Inferior parietal cortex (tissue), 1 donor: ENCODE measurements around the gene POLQ.
"Not testable (repeated sequence)": the region's sequence is repeated elsewhere in the genome, so short reads cannot be mapped to it uniquely, and the experiment has no call there.

Experiments used
- DNase-seq: peaks from one replicate; pipeline ENCODE4 v3.0.0-alpha.2; 2016; ENCODE audit errors: extremely low spot score

The POLQ gene

DNA sequence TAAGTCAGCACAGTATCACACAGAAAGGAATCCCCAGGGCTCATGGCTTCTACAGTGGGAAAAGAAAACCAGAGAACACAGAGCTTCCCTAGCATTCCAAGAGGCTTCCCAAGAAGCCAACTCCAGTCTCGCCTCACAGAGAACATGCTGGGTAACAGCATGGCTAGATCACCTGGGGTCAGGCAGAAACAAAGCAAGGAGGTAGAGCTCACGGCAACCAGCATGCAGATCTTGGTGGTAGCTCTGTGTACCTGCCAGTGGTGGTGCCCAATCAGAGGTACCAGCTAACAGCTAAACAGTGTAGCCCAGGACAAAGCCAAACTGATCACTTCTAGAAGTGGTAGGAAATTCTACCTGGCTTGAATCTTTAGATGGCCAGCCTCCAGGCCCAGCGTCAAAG lies 31.3 kb downstream of the POLQ start:
- DNase-seq: no peak

DNA sequence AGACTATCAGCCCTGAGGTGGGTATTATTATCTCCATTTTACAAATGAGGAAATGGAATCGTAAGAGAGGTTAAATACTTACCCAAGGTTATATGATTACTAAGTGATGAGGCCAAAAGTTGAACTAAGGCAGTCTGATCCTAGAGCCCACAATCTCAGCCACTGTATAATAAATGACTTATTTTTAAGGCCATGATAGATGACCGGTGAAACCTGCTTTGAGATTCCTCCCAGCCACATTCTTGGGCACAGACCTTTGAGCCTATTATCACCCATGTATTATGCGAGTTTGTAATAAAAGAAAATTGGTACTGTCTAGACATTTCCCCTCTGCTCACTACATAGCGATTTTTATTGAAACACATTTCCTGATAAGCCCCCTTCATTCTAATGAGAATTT lies 37.4 kb downstream of the POLQ start:
- no peak for DNase-seq

DNA sequence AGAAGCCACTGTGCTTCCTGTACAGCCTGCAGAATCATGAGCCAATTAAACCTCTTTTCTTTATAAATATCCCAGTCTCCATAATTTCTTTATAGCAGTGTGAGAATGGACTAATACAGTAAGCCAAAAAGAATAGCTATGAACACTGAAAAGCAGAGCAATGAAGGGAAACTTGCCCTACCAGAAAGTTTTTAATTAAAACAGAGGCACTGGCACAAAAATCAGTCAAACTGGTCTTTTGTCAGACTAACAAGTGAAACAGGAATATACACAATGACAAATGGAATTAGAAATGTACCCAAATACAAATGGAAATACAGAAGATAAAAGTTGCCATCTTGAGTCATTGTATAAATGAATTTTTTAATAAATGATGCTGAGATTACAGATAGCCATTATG lies 40.5 kb downstream of the POLQ start:
- DNase-seq: no peak

DNA sequence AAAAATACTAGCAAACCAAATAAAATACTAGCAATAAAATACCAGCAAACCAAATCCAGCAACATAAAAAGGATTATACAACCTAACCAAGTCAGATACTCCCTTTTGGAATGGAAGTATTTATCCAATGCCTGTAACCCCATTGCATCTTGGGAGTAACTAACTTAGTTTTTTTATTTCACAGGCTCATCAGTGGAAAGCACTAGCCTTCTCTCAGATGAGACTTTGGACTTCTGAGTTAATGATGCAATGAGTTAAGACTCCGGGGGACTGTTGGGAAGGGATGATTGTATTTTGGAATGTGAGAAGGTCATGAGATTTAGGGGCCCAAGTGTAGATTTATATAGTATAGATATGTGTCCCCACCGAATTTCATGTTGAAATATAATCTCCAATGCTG lies 41.2 kb downstream of the POLQ start:
- DNase-seq: no peak

DNA sequence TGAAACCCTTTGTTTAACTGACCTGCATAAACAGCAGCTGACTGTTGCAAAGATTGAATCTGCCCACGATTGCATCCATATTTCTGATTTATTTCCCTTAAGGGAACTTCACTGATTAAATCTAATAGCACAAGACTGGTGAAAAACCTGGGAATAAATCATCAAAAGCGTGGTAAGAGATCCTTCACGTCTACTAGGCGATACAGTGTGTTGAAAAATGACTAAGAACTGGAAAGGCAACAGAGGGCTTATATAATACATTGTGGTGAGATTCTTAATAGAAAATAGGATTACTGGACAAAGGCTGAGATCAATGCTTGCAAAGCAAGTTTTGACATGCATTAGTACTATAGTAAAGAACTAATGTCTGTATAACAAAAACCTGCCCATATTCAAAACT lies 49.0 kb downstream of the POLQ start:
- DNase-seq: no peak

DNA sequence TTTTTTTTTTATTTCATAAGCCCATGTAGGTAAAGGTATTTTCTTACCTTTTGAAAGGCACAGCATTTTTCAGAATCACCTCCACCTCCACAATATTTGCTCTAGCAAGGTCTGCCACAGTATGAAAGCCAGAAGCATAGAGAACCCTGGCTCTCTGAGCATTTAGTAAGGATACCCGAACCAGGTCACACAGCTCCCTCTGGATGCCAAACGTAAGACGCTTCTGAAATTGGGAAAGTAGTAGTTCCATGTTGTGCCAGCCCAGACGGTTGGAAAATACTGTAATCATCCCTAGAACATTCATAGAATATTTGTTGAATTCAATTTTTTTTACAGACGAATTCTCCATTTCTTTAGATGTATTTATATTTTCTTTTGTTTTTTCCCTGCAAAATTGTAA lies 52.4 kb downstream of the POLQ start:
- DNase-seq: no peak

DNA sequence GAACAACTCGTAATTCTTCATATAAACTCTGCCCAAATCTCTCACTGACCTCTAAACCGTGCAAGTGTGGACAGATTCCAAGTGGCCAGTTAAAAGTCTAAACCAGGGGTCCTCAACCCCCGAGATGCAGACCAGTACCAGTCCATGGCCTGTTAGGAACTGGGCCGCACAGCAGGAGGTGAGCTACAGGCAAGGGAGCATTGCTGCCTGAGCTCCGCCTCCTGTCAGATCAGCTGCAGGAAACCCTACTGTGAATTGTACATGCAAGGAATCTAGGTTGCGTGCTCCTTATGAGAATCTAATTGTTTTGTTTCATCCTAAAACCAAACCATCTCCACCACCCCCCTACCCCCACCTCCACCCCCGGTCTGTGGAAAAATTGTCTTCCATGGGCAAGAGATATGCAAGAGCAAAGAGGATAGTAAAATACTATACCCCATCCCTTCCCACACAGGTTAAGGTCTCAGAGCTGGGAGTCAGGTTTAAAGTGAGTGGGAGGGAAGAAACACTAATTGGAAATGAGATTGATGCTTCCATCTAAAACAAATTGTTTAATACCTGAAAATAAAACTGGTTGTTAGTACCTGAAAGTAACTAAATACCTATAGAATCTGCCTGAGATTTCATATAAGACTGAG lies 54.0 kb downstream of the POLQ start:
- no peak for DNase-seq

DNA sequence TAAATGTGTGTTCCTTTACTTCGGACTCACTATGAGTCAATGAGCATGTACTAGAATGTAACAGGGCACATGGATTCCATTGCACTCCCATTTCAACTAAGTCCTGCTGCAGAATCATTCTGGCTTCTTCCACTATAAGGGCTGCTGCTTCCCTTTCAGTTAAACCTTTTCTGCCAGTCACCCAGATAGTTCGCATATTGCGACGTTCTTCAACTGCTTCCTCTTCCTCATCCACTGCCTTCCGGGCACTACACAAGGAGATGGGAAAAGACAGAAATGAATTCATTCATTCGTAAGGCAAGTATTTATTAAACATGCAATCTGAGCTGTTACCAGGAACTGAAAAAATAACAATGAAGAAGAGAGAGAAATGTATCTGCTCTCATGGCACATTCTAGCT lies 55.6 kb downstream of the POLQ start:
- no peak for DNase-seq

DNA sequence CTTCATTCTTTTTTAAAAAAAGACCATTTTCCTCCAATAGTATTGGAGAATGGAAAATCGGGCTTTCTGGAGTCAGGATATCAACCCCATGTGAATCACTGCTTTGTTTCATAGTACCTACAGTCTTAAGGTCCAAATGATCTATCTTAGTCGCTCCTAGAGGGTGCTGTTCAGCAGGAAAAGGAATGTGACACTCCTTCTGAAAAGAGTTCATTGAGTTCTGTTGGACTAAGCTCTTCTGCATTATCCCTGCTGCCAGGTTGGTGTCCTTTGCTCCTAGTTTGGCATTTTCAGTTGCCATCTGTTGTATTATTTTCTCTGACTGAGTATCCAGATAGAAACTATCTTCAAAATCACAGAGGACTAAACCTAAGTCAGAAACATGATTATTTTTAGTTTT lies 57.2 kb downstream of the POLQ start:
- DNase-seq: no peak

DNA sequence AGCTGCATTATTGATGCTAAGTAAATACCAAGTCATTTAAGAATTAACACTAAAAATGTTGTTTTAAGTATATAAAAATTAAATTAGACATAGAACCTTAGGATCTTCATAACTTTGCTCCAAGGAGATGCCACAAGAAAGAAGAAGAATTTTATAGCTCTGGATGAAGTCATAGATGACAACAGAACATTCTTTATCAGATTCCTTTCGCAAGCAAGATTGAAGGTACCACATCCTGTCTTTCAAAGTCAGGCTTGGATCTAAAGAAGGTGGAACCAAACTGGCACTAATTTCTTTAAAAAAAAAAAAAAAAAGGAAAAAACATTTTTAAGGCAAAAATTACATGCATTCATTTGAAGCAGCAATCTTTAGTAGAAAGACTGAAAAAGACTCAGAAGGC lies 62.5 kb downstream of the POLQ start:
- no peak for DNase-seq

DNA sequence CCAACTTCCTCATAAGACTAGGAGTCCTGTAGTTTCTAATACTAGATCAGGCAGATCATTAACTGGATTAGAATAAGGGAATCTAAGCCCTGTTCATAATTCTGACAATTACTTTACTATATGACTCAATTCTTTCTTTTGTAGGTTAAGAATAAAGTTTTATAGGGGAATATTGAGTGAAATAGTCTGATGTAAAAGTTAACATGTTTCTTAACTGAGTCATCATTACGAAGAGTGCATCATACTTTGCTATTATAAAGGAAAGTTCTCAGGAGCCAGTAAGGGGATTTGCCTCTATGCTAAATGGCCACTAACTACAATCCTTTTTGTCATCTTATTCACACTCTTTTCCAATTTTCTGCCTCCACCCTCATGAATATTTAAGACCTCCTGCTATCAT lies 63.1 kb downstream of the POLQ start:
- no peak for DNase-seq

DNA sequence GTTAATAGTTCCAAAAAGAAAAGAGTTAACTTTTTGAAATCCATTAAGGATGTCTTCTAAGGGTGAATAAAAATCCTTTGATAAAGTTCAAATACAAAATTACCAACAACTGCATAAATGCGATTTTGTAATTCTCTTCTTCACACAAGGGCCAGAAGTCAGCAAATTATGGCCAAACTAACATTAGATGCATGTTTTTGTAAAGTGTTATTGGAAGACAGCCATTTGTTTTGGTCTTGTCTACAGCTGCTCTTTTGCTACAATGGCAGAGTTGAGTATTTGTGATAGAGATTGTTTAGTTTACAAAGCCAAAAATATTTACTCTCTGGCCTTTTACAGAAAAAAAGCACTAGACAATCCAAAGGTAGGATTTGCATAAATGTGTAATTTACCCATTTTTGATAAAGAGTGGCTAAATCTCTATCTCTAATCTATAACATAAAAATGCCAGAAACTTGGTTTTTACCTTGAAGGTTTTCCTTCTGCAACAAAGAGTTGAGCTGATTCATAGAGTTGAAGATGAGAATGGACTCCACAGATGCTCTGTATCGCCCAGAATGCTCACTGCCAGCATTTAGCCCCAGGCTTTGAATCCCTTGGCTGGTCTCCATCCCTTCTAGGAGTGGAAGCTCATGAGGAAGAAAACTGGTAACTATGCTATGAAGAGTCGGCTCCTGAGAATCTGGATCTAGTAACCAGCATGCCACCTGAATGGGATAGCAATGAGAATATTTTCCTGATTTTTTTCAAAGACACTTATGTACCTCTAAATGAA lies 64.5 kb downstream of the POLQ start:
- no peak for DNase-seq

DNA sequence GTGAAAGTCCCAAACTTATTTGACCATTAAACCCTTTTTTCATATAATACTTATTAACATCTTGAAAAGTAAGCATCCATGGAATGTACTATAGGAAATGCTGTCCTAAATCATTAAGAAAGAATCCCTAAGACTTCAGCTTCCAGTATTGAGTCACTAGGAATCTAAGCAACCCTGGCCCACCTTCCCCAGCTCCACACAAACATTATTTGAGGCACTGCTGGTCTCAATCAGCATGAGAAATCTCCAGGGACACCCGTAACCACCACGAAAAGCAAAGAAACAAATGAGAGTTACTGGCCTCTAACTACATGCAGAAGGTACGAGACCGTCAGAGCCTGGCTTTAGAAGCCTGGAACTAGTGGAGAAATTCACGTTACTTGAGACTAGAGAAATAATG lies 68.2 kb downstream of the POLQ start:
- no peak for DNase-seq

DNA sequence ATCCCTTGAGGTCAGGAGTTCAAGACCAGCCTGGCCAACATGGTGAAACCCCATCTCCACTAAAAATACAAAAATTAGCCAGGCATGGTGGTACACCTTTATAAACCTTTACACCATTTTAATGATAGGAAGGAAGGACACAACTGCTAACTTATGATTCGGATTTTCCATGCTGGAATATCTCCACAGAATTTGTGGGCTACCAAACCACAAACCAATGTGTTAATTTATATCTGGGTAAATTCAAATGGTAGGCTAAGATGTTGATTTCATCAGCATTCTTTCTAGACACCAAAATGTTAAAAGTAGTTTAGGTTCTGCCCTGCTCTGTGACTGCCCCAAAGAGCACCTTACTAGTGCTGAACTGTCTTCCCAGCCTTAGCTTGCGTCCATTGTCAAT lies 72.8 kb downstream of the POLQ start:
- DNase-seq: no peak

DNA sequence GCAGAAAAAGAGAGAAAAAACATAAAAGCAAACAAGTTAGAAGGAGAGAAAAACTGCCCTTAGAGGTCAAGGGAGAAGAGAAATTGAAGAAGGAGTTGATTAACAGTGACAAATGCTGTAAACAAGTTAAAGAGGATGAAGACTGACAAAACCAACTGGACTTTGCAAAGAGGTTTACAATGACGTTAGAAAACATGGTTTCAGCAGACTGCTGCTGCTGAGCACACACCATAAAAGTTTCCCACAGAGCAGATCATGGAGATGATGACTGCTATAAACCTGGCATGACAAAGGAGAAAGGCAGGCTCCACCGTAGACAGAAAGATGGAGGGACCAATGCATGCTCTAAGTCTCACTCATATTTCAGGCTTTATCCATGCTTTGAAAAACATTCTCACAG lies 78.7 kb downstream of the POLQ start:
- DNase-seq: no peak

DNA sequence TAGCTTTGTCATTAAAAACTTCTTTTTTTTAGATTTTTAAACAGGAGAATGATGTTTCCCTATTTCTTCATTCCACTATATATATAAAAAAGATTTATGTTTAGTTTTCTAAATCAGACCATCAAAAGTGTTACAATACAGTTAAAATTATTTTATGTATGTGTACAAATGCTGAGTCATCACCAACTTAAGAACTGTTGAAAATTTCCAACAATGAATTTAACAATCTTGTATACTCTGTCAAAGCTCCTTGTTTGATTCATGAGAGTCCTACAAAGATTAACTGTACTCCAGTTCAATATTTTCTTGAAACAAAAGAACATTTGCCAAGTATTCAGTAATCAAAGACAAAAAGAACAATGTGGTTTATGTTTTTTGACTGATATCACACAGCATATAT lies 82.0 kb downstream of the POLQ start:
- DNase-seq: no peak

DNA sequence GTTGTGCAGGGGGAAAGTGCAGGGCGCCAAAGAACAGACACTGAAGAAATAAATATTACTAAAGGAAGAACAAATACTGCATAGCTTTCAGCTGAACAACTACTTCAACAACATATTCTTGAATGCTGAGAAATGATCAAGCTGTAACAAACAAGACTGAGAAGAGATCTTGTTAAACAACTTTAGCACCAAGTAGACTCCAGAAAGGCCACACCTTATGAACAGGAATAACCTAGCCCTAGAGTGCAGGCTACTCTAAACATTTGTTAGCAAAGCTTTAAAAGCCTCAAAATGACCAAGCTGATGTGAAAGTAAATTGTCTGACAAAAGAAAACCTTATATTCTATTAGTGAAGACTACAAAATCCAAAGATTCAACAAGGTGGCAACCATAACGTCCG lies 83.2 kb downstream of the POLQ start:
- no peak for DNase-seq

DNA sequence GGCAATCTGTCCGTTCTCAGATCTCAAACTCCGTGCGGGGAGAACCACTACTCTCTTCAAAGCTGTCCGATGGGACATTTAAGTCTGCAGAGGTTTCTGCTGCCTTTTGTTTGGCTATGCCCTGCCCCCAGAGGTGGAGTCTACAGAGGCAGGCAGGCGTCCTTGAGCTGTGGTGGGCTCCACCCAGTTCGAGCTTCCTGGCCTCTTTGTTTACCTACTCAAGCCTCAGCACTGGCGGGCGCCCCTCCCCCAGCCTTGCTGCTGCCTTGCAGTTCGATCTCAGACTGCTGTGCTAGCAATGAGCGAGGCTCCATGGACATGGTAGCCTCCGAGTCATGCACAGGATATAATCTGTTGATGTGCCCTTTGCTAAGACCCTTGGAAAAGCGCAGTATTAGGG lies 94.0 kb downstream of the POLQ start:
- DNase-seq: not testable (repeated sequence)

DNA sequence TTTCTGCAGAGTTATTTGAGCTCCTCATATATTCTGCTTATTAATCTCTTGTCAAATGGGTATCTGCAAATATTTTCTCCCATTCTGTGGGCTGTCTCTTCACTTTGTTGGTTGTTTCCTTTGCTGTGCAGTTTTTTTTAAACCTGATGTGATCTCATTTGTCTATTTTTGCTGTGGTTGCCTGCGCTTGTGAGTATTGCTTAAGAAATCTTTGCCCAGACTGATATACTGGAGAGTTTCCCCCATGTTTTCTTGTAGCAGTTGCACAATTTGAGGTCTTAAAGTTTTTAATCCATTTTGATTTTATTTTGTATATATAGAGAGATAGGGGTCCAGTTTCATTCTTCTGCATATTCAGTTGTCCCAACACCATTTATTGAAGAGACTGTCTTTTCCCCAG lies 102.3 kb downstream of the POLQ start:
- no peak for DNase-seq

DNA sequence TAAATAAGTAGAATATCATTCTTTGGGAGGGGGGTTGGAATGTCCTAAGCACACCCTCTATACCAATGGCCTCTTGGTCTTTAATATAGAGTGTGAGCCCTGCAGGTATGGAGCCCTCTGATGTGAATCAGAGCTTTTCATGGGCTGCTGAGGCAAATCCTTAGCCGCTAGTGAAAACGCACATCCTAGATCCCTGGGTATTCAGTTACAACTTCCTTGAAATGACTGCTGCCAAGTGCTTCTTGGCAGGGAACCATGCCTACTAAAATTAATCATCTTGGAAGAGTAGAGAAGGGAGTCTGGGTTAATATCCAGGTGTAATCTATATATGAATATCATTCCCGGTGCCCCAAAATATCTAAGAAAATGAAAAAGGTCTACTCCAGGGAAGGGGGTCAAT lies 109.1 kb downstream of the POLQ start:
- no peak for DNase-seq

DNA sequence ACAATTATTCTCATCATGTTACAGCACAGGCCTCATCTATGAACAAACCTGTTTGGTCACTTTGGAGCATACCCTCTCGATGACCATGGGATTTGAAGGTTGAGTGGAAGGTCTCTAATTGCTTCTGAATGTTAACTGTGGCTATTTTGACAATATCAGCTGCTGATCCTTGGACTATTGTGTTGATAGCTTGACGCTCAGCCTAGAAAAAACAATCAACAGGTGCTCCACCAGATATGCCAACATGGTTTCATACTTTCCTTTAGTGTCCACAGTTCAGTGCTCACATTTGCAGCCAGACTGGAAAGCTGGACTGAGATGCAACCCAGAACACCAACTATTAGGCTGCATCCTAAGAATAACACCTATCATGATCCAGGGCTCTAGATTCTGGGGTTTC lies 109.7 kb downstream of the POLQ start:
- no peak for DNase-seq

DNA sequence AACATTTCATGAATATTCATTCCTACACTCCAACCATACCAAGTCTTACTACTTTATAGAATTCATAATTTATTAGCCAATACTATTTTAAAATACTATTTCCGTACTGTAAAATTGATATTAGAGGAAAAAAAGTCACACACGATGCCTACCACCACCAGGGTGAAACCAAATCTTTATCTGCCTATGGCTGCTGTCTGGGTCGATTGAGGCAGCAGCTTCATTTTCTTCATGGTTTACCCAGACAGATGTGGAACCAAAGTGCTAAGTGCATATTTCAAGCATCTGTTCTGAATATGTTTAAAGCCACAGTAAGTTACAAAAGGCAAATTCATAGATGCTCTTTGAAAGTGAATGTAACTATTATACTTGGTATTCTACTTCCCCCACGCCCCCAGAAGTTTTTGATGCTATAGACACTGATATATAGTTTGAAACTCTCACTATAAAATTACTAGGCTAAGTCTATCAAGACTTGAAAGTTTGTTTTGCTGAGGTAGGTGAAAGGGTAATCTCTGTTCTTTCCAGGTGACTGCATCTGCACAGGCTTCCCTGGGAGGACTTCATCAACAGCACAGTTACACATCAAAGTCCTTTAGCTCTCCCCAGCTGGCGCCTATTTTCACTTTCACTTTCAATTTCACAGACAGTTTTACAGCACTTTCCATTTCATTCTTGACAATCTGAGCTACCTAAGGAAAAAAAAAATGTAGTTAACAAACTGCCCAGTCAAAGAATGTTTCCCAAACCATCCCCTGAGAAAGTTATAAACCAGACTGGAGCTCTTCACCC lies 113.9 kb downstream of the POLQ start:
- DNase-seq: no peak

DNA sequence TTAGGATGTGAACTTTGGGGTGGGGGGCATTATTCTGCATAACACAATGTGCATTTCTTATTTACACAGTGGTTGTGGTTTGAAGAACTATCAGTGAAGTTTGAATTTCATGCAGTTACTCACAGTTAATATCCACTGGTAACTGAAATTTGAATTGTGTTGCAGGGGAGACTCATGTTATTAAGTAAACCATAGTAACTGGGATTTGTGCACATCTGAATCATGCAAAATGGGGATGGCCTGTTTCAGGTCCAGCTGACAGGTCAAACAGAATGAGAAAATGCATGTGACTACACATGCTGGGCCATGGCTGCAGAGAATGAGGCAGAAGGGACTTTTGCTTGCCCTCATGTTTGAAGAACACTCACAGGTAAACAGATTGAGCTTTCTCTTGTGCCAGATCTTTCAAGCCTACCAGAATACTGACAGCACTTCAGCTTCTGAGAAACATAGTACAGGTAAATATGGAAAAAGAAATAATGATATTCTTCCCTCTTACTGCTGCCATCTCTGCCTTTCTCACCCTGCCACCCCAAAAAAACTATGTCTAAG lies 115.0 kb downstream of the POLQ start:
- DNase-seq: no peak
